HG03521 (cell line): ENCODE data around the gene PLPPR3.
"Not testable (repeated sequence)": the region's sequence is repeated elsewhere in the genome, so short reads cannot be mapped to it uniquely, and the experiment has no call there.

Experiments
- ATAC-seq: cut with Tn5 transposase; IDR thresholded peaks from one replicate; pipeline ENCODE4 v1.9.1; 2021; ENCODE audit warnings: mild to moderate bottlenecking, moderate library complexity; ENCODE audit not compliant: unreplicated experiment

PLPPR3 gene

DNA sequence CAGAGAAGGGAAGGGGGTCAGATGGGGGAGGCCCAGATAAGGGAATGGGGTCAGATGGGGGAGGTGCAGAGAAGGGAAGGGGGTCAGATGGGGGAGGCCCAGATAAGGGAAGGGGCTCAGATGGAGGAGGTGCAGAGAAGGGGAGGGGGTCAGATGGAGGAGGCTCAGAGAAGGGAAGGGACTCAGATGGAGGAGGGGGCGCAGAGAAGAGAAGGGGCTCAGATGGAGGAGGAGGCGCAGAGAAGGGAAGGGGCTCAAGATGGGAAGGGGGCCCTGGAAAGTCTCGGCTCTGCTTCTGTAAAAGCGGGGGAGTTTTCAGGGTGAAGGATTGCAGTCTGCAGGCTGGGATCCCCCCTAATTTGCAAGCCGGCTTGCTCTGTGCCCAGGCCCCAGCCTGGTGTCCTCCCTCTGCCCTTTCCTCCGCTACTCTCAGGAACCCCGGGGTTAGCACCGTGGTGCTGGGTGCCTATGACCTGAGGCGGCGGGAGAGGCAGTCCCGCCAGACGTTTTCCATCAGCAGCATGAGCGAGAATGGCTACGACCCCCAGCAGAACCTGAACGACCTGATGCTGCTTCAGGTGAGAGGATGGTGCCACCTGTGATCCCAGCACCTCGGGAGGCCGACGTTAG lies 7.5 kb upstream of the PLPPR3 start:
- ATAC-seq, result no peak

- no peak for ATAC-seq
These were observed 6.1 kb upstream of the PLPPR3 start, which contains the start of gene AZU1 for GRCh38 chr19:827710-828321. AZU1 (plus strand) TSS chr19:827837; CDS start chr19:827847, 10 bp downstream.

GRCh38 chr19:827314-827709 lies 5.6 kb upstream of the PLPPR3 start:
- no peak for ATAC-seq

DNA sequence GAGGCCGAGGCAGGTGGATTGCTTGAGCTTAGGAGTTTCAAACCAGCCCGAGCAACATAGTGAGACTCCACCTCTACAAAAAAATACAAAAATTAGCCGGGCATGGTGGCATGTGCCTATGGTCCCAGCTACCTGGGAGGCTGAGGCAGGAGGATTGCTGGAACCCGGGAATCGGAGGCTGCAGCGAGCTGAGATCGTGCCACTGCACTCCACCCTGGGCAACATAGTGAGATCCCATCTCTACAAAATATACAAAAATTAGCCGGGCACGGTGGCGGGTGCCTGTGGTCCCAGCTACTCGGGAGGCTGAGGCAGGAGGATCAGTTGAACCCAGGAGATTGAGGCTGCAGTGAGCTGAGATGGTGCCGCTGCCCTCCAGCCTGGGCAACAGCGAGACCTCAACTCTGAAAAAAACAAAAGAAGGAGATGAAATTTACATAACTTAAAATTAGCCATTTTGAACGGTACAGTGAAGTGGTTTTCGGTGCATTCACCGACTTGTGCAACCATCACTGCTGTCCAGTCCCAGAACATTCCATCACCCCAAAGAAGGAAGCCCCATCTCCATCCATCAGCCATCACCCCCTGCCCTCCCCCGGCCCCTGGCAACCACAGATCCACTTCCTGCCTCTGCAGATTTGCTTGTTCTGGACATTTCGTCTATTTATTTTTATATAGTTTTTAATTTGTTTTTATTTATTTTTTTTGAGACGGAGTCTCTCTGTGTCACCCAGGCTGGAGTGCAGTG lies 4.3 kb upstream of the PLPPR3 start:
- no peak for ATAC-seq

GRCh38 chr19:824885-825284 lies 3.1 kb upstream of the PLPPR3 start:
- no peak for ATAC-seq

GRCh38 chr19:823565-824121 lies 1.9 kb upstream of the PLPPR3 start:
- no peak for ATAC-seq

DNA sequence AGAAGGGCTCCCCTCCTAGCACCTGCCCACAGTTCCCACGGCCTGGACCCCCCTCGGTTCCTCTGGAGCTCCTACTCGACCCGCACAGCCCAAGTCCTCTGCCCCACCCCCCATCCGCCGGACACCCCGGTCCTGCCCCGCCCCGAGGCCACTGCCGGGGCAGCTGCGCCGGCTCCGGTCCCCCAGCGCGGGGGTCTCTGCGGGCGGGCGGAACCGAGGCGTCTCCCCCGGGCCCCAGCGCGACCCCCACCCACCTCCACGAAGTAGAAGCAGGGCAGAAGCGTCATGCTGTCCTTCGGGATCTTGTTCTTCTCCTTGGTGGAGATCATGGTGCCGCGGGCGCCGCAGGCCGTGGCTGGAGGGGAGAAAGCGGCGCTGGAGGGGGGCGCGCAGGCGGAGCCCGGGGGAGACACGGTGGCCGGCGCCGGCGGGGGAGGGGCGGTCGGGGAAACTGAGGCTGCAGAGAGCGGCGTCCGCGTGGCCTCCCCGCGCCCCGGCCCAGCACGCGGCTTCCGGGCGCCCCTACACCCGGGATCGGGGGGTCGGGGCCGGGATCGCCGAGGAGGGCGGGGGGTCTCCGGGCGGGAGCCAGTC lies 427 bp downstream of the PLPPR3 start:
- ATAC-seq, result no peak

GRCh38 chr19:820212-820611 lies 1.5 kb downstream of the PLPPR3 start:
- not testable (repeated sequence) for ATAC-seq

- ATAC-seq, result no peak
These were observed 5.3 kb downstream of the PLPPR3 start for GRCh38 chr19:816500-816857.

- no peak for ATAC-seq
These were observed 5.8 kb downstream of the PLPPR3 start for GRCh38 chr19:815775-816499.

DNA sequence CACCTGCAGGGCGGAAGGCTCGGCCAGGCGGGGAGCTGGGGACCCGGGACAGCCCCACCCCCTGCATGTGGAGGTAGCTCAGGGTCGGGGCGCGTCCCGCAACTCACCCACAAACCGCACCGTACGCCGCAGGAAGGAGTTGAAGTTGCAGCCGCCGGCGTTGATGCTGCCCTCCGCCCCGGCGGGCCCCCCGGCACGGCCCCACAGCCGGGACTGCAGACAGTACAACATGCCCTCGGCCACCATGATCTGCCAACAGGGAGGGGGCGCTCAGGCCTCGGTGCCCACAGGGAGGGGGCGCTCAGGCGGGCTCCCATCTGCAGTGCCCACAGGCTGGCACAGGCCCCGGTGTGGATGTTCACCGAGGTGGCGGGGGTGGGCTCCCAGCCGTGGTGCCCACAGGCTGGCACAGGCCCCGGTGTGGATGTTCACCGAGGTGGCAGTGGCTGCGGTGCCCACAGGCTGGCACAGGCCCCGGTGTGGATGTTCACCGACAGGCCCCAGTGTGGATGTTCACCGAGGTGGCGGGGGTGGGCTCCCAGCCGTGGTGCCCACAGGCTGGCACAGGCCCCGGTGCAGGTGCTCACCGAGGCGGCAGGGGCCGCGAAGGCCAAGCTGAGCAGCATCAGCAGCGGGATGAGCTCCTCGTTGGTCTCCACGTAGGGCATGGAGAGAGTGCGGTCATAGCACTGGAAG lies 6.5 kb downstream of the PLPPR3 start:
- no peak for ATAC-seq

DNA sequence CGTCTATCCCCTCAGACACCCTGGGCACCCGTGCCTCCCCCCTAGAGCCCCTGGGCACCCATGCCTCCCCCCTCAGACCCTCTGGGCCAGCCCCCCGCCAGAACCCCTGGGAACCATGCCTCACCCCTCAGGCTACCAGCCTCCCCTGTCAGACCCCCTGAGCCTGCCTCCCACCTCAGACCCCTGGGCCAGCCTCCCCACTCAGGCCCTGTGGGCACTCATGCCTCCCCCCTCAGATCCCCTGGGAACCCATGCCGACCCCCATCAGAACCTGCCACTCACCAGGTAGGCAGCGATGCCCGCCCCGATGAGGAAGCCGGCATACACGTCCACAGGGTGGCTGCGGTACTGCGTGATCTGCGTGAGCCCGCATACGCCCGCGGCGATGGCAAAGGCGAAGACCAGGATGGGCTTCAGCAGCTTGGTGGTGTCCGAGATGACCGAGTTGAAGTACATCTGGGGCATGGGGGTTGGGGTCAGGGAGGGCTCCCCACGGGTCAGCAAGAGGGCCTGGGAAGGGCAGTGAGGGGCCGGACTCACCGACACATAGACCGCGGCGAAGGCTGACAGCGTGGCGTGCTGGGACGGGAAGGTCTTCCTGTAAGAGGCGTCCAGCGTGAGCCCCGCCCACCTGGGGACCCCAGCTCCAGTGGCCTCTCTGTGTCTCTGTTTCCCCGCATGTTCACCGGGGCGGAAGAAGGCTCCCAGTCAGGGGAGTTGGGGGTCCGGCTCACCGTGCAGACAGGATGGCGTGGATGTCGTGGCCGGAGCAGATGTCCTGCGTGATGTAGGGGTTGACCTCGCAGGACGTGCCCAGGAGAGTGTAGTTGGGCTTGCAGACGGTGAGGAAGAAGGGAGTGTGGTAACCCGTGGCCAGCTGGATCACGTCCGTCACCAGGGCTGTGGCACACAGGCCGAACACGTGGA lies 7.3 kb downstream of the PLPPR3 start:
- ATAC-seq, result no peak

- no peak for ATAC-seq
These were observed 8.3 kb downstream of the PLPPR3 start for GRCh38 chr19:813219-814151.

- ATAC-seq, result no peak
These were observed 9.0 kb downstream of the PLPPR3 start for GRCh38 chr19:812747-813218.

GRCh38 chr19:812049-812746 lies 9.6 kb downstream of the PLPPR3 start:
- no peak for ATAC-seq

DNA sequence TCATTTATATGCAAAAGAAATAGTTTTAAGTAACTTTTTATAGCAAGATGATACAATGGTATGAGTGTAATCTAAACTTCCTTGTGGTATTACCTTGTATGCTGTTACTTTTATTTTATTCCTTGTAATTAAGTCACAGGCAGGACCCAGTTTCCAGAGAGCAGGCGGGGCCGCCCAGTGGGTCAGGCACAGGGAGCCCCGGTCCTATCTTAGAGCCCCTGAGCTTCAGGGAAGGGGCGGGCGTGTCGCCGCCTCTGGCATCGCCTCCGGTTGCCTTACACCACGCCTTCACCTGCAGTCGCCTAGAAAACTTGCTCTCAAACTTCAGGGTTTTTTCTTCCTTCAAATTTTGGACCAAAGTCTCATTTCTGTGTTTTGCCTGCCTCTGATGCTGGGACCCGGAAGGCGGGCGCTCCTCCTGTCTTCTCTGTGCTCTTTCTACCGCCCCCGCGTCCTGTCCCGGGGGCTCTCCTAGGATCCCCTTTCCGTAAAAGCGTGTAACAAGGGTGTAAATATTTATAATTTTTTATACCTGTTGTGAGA lies 10.2 kb downstream of the PLPPR3 start:
- no peak for ATAC-seq

- ATAC-seq, result no peak
These were observed 10.8 kb downstream of the PLPPR3 start for GRCh38 chr19:810883-811489.
